HepG2 (cell line): ENCODE data around the gene C1QTNF5. TPM values are rescaled to one million over a fixed set of nuclear protein-coding genes. Genes with fewer than 3 reads are reported as not detected.

Experiments
- ARHGAP35 ChIP-seq: sonication (generic); formaldehyde crosslinking; IDR thresholded peaks from 2 replicates; pipeline ENCODE4 v1.9.0; 2022; ENCODE audit warnings: mild to moderate bottlenecking, inconsistent platforms, moderate library complexity, missing genetic modification reagents, borderline replicate concordance
- CTCF ChIP-seq: sonication (generic); formaldehyde crosslinking; IDR thresholded peaks from 2 replicates; pipeline ENCODE4 v1.5.0; 2020; ENCODE audit warnings: mild to moderate bottlenecking, missing genetic modification reagents, moderate library complexity
- FOXM1 ChIP-seq: sonication (generic); formaldehyde crosslinking; IDR thresholded peaks from 2 replicates; pipeline ENCODE4 v1.5.0; 2020; ENCODE audit warnings: missing genetic modification reagents
- GABPA ChIP-seq, 2 experiments: IDR thresholded peaks; 2 replicates each; pipeline ENCODE4 v1.6.1; 2011 to 2016; ENCODE audit warnings: low read depth in 2 of 2, low read length in 1 of 2, missing biosample characterization in 1 of 2, missing genetic modification characterization in 1 of 2
- HOXA5 ChIP-seq: sonication (generic); formaldehyde crosslinking; IDR thresholded peaks from 2 replicates; pipeline ENCODE4 v1.4.0; 2020; ENCODE audit warnings: missing genetic modification reagents
- JUN ChIP-seq: sonication (generic); formaldehyde crosslinking; IDR thresholded peaks from 2 replicates; pipeline ENCODE4 v1.4.0; 2020; ENCODE audit warnings: mild to moderate bottlenecking, missing genetic modification reagents
- NFKBIZ ChIP-seq: IDR thresholded peaks from 2 replicates; pipeline ENCODE4 v1.6.1; 2018; ENCODE audit warnings: missing genetic modification reagents, missing compliant biosample characterization
- PHF8 ChIP-seq: sonication (generic); formaldehyde crosslinking; IDR thresholded peaks from 2 replicates; pipeline ENCODE4 v1.5.0; 2020; ENCODE audit warnings: missing genetic modification reagents
- REPIN1 ChIP-seq: sonication (generic); formaldehyde crosslinking; IDR thresholded peaks from 2 replicates; pipeline ENCODE4 v1.8.0; 2022; ENCODE audit warnings: missing genetic modification reagents, low read depth, mild to moderate bottlenecking, borderline replicate concordance
- SOX6 ChIP-seq, 2 experiments: fragments of 450-650 bp in 1 of 2; sonication (generic) in 1 of 2; formaldehyde crosslinking in 1 of 2; IDR thresholded peaks; 2 replicates each; pipeline versions ENCODE4 v1.4.0 to v1.6.1; 2017 to 2020; ENCODE audit warnings: antibody characterized with exemption in 1 of 2, mild to moderate bottlenecking in 1 of 2, missing genetic modification reagents in 1 of 2
- SP2 ChIP-seq: sonication (generic); formaldehyde crosslinking; IDR thresholded peaks from 2 replicates; pipeline ENCODE4 v1.5.1; 2020; ENCODE audit warnings: mild to moderate bottlenecking, missing genetic modification reagents
- ZBTB3 ChIP-seq: sonication (generic); formaldehyde crosslinking; IDR thresholded peaks from 2 replicates; pipeline ENCODE4 v1.4.0; 2020; ENCODE audit warnings: low read depth, mild to moderate bottlenecking, moderate library complexity, missing genetic modification reagents, borderline replicate concordance
- ZIK1 ChIP-seq: sonication (generic); formaldehyde crosslinking; IDR thresholded peaks from 2 replicates; pipeline ENCODE4 v1.5.0; 2020; ENCODE audit warnings: mild to moderate bottlenecking, low read depth, missing genetic modification reagents, borderline replicate concordance
- ZNF460 ChIP-seq: sonication (generic); formaldehyde crosslinking; IDR thresholded peaks from 2 replicates; pipeline ENCODE4 v1.5.1; 2020; ENCODE audit warnings: missing genetic modification reagents, mild to moderate bottlenecking, borderline replicate concordance
- ZNF644 ChIP-seq: IDR thresholded peaks from 2 replicates; pipeline ENCODE4 v1.6.1; 2016; ENCODE audit warnings: low read depth
- ZNF749 ChIP-seq: sonication (generic); formaldehyde crosslinking; IDR thresholded peaks from 2 replicates; pipeline ENCODE4 v1.8.0; 2022; ENCODE audit warnings: mild to moderate bottlenecking, missing genetic modification reagents, moderate library complexity, borderline replicate concordance
- ZNF768 ChIP-seq: sonication (generic); formaldehyde crosslinking; IDR thresholded peaks from 2 replicates; pipeline ENCODE4 v1.4.0; 2020; ENCODE audit warnings: missing genetic modification reagents
- ZNF883 ChIP-seq: sonication (generic); formaldehyde crosslinking; IDR thresholded peaks from 2 replicates; pipeline ENCODE4 v1.5.1; 2020; ENCODE audit warnings: mild to moderate bottlenecking, missing genetic modification reagents; ENCODE audit errors: not compliant biosample characterization
- polyA plus RNA-seq, 8 experiments: library from polyadenylated mRNA; depleted of rRNA in 3 of 8; stranded (reverse) in 7 of 8; unstranded in 1 of 8; fragments of >200 nt; fragmentation: Illumina TruSeq in 4 of 8; extraction: Trizol in 4 of 8; gene quantifications; 2 replicates each; pipeline versions ENCODE4 v1.2.1 to v1.2.3, GENCODE V29; 2011 to 2016; ENCODE audit warnings: low read depth in 4 of 8, missing spikeins in 1 of 8, mixed read lengths in 1 of 8; ENCODE audit not compliant: insufficient read depth in 1 of 8
- total RNA-seq, 5 experiments: library from RNA; depleted of rRNA; stranded (reverse); fragments of >200 nt; fragmentation: Illumina TruSeq; extraction: Trizol; gene quantifications; 2 replicates each; pipeline ENCODE4 v1.2.3, GENCODE V29; 2016; ENCODE audit warnings: low read depth in 1 of 5
- TF ChIP-seq, protein P1 (sequence below): sonication (generic); formaldehyde crosslinking; IDR thresholded peaks from 2 replicates; pipeline ENCODE4 v1.4.0; 2020; ENCODE audit warnings: missing genetic modification reagents, borderline replicate concordance
- TF ChIP-seq, protein P2 (sequence below): sonication (generic); formaldehyde crosslinking; IDR thresholded peaks from 2 replicates; pipeline ENCODE4 v1.8.0; 2022; ENCODE audit warnings: low read depth, missing genetic modification reagents

Gene C1QTNF5
- total and polyA plus RNA-seq, 2 of the 13 experiments (the other 11 are each of a cell fraction or from before 2014, with no cell fraction given), result 0.86 to 1.2 TPM

DNA sequence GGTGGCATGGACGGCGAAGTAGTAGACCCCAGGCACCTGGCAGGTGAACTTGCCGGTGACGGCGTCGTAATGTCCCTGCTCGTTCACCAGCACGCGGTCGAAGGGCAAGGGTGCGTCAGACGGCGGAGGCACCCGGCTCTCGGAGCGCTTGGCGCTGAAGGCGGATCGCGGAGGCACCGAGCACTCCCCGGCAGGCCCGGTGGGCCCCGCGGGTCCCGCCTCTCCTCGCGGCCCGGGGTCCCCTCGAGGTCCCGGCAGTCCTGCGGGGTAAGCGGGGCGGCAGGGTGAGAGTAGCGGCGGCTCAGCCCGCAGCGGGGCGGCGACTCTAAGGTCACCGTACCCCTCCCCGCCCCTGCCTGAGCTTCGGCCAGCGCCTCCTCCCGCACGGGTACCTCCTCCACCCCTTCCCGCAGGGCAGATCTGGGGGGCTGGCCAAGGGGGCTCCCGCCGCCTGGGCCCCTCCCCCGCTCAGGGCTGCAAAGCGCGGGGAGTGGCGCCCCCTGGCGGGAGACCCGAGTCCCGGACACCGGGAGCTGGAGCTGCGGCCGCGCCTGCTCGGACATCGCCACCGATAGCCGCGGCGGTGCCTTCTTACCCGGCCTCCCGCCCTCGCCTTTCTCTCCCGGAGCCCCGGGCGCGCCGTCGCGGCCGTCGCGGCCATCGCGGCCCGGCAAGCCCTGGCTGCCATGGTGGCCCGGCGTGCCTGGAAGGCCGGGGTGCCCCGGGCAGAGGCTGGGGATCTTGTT is 921 bp downstream of the C1QTNF5 start (continued):
- TF ChIP-seq, protein P1, sequence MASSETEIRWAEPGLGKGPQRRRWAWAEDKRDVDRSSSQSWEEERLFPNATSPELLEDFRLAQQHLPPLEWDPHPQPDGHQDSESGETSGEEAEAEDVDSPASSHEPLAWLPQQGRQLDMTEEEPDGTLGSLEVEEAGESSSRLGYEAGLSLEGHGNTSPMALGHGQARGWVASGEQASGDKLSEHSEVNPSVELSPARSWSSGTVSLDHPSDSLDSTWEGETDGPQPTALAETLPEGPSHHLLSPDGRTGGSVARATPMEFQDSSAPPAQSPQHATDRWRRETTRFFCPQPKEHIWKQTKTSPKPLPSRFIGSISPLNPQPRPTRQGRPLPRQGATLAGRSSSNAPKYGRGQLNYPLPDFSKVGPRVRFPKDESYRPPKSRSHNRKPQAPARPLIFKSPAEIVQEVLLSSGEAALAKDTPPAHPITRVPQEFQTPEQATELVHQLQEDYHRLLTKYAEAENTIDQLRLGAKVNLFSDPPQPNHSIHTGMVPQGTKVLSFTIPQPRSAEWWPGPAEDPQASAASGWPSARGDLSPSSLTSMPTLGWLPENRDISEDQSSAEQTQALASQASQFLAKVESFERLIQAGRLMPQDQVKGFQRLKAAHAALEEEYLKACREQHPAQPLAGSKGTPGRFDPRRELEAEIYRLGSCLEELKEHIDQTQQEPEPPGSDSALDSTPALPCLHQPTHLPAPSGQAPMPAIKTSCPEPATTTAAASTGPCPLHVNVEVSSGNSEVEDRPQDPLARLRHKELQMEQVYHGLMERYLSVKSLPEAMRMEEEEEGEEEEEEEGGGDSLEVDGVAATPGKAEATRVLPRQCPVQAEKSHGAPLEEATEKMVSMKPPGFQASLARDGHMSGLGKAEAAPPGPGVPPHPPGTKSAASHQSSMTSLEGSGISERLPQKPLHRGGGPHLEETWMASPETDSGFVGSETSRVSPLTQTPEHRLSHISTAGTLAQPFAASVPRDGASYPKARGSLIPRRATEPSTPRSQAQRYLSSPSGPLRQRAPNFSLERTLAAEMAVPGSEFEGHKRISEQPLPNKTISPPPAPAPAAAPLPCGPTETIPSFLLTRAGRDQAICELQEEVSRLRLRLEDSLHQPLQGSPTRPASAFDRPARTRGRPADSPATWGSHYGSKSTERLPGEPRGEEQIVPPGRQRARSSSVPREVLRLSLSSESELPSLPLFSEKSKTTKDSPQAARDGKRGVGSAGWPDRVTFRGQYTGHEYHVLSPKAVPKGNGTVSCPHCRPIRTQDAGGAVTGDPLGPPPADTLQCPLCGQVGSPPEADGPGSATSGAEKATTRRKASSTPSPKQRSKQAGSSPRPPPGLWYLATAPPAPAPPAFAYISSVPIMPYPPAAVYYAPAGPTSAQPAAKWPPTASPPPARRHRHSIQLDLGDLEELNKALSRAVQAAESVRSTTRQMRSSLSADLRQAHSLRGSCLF (CRISPR knock-in tag), result no peak
- TF ChIP-seq ZNF460 (no peak), PHF8 (CRISPR knock-in tag) (no peak), NFKBIZ (no peak), ZNF644 (CRISPR knock-in tag) (no peak), CTCF (CRISPR knock-in tag) (peak; percentile 81), SP2 (CRISPR knock-in tag) (peak; percentile 45; the same call in 1 of the 2 replicates), FOXM1 (no peak), ZNF883 (CRISPR knock-in tag) (no peak), ARHGAP35 (CRISPR knock-in tag) (no peak), HOXA5 (CRISPR knock-in tag) (no peak), REPIN1 (CRISPR knock-in tag) (peak; percentile 45; the same call in 1 of the 2 replicates), SOX6 (IDR thresholded peaks at IDR 0.05) (no peak), SOX6 (CRISPR knock-in tag; IDR thresholded peaks at IDR 0.05) (no peak), ZNF768 (CRISPR knock-in tag) (peak; percentile 62; the same call in 1 of the 2 replicates), GABPA (IDR thresholded peaks at IDR 0.05; ENCODE audit: low read depth, low read length) (no peak), GABPA (CRISPR knock-in tag; IDR thresholded peaks at IDR 0.05; ENCODE audit: low read depth) (no peak), ZNF749 (CRISPR knock-in tag) (no peak), ZIK1 (no peak), JUN (CRISPR knock-in tag) (no peak), ZBTB3 (CRISPR knock-in tag) (no peak)
- TF ChIP-seq, protein P2, sequence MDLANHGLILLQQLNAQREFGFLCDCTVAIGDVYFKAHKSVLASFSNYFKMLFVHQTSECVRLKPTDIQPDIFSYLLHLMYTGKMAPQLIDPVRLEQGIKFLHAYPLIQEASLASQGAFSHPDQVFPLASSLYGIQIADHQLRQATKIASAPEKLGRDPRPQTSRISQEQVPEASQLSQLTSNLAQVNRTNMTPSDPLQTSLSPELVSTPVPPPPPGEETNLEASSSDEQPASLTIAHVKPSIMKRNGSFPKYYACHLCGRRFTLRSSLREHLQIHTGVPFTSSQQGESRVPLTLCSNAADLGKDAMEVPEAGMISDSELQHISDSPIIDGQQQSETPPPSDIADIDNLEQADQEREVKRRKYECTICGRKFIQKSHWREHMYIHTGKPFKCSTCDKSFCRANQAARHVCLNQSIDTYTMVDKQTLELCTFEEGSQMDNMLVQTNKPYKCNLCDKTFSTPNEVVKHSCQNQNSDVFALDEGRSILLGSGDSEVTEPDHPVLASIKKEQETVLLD (CRISPR knock-in tag), result no peak
